Measurements from ENCODE around the gene CDC37L1. TPM values are rescaled to one million over a fixed set of nuclear protein-coding genes. Genes with fewer than 3 reads are reported as not detected.

The CDC37L1 gene
- polyA plus RNA-seq, 1 donor (not counting 4 experiments of a cell fraction or from before 2014, with no cell fraction given): 15.5 TPM

DNA sequence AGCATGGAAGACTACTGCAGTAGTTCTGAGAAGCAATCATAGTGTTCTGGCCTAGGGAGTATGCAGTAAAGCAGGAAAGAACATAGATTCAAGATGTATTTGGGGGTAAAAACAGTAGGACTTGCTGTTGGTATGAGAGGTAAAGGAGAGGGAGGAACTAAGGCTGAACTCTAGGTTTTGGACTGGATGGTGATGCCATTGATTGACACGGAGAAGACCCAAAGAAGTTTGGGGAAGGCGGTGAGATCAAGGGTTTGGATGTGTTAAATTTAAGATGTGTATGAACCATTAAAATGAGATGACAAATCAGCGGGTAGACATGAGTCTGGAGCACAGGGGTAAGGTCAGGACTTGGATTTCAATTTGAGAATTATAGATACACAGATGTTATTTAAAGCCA lies 2.0 kb upstream of the CDC37L1 start:
- no peak for TF ChIP-seq EZH2 (IDR thresholded peaks at IDR 0.05; ENCODE audit: low read length)
- TF ChIP-seq CTCF (optimal IDR thresholded peaks at IDR 0.05 in 1 of 3, IDR thresholded peaks at IDR 0.05 in 1 of 3, conservative IDR thresholded peaks at IDR 0.05 in 1 of 3; ENCODE audit: extremely low read depth in 1 of 3, insufficient read depth in 2 of 3, low read length in 3 of 3): no peak
- Histone ChIP-seq H2AFZ (ENCODE audit: control insufficient read depth, low read length) (no peak overlapping the region), H3K4me2 (ENCODE audit: control insufficient read depth, extremely low read depth, insufficient read depth, low read depth, low read length) (no peak overlapping the region), H3K9ac (ENCODE audit: control insufficient read depth, extremely low read depth, insufficient read depth, low read length) (no peak overlapping the region), H3K27me3 (ENCODE audit: control insufficient read depth, extremely low read depth, insufficient read depth, low read length) (no peaks in the 10 kb centered on the region), H3K4me3 (ENCODE audit: control insufficient read depth in 2 of 3, extremely low read depth in 1 of 3, insufficient read depth in 2 of 3, low read depth in 1 of 3, low read length in 3 of 3) (no peak overlapping the region), H3K79me2 (ENCODE audit: control insufficient read depth, insufficient read depth, low read length) (peaks cover 24% of the 10 kb centered on the region), H3K36me3 (ENCODE audit: control insufficient read depth in 2 of 2, extremely low read depth in 1 of 2, insufficient read depth in 2 of 2, low read length in 2 of 2) (no peaks in the 10 kb centered on the region), H3K4me1 (ENCODE audit: control insufficient read depth, extremely low read depth, insufficient read depth, low read length) (peaks cover 12% of the 10 kb centered on the region), H4K20me1 (ENCODE audit: control insufficient read depth, extremely low read depth, insufficient read depth, low read length) (no peaks in the 10 kb centered on the region), H3K9me3 (ENCODE audit: control insufficient read depth, low read depth, low read length) (no peaks in the 10 kb centered on the region), H3K9me1 (ENCODE audit: control insufficient read depth, extremely low read depth, insufficient read depth, low read length) (no peaks in the 10 kb centered on the region), H3K27ac (ENCODE audit: control insufficient read depth, insufficient read depth, low read length) (no peak overlapping the region)
- dilution Hi-C loops (cut with MboI; ENCODE audit: extremely low pct_ligation_motif_present, low sequenced_read_pairs): no loop called here
- FAIRE-seq (no peak), DNase-seq (ENCODE audit: low read depth, low spot score) (no peak)

GRCh38 chr9:4678679-4679267 lies 596 bp upstream of the CDC37L1 start:
- dilution Hi-C loops (cut with MboI; ENCODE audit: extremely low pct_ligation_motif_present, low sequenced_read_pairs): no loop called here
- Histone ChIP-seq H3K27me3 (ENCODE audit: control insufficient read depth, extremely low read depth, insufficient read depth, low read length) (no peaks in the 10 kb centered on the region), H3K36me3 (ENCODE audit: control insufficient read depth in 2 of 2, extremely low read depth in 1 of 2, insufficient read depth in 2 of 2, low read length in 2 of 2) (no peaks in the 10 kb centered on the region), H3K79me2 (ENCODE audit: control insufficient read depth, insufficient read depth, low read length) (peaks cover 33% of the 10 kb centered on the region), H3K9ac (ENCODE audit: control insufficient read depth, extremely low read depth, insufficient read depth, low read length) (peak overlapping the region; percentile 81), H3K4me2 (ENCODE audit: control insufficient read depth, extremely low read depth, insufficient read depth, low read depth, low read length) (peak overlapping the region; percentile 90), H3K4me3 (ENCODE audit: control insufficient read depth in 2 of 3, extremely low read depth in 1 of 3, insufficient read depth in 2 of 3, low read depth in 1 of 3, low read length in 3 of 3) (peak overlapping the region; percentile 74 to 88 (median 81)), H2AFZ (ENCODE audit: control insufficient read depth, low read length) (peak overlapping the region; percentile 90), H4K20me1 (ENCODE audit: control insufficient read depth, extremely low read depth, insufficient read depth, low read length) (no peaks in the 10 kb centered on the region), H3K9me1 (ENCODE audit: control insufficient read depth, extremely low read depth, insufficient read depth, low read length) (no peaks in the 10 kb centered on the region), H3K4me1 (ENCODE audit: control insufficient read depth, extremely low read depth, insufficient read depth, low read length) (peaks cover 12% of the 10 kb centered on the region), H3K9me3 (ENCODE audit: control insufficient read depth, low read depth, low read length) (no peaks in the 10 kb centered on the region), H3K27ac (ENCODE audit: control insufficient read depth, insufficient read depth, low read length) (peak overlapping the region; percentile 94)
- no peak for TF ChIP-seq CTCF (optimal IDR thresholded peaks at IDR 0.05 in 1 of 3, IDR thresholded peaks at IDR 0.05 in 1 of 3, conservative IDR thresholded peaks at IDR 0.05 in 1 of 3; ENCODE audit: extremely low read depth in 1 of 3, insufficient read depth in 2 of 3, low read length in 3 of 3)
- no peak for TF ChIP-seq EZH2 (IDR thresholded peaks at IDR 0.05; ENCODE audit: low read length)
- DNase-seq (ENCODE audit: low read depth, low spot score) (no peak), FAIRE-seq (peak; percentile 36)
